ENCODE measurements around the gene PSMA6. TPM values are rescaled to one million over a fixed set of nuclear protein-coding genes. Genes with fewer than 3 reads are reported as not detected.

The PSMA6 gene
- total and polyA plus RNA-seq, 2 of the 13 experiments (the other 11 are each of a cell fraction or from before 2014, with no cell fraction given), result 525 to 1,109 TPM

GRCh38 chr14:35366521-35366976 lies 74.4 kb downstream of the PSMA6 start:
- peaks cover 61% of the 10 kb centered on the region for H3K4me1 ChIP-seq (ENCODE audit: insufficient read depth, low read length)
- H3K4me2 ChIP-seq (ENCODE audit: low read depth, low read length), result peak overlapping the region; percentile 66; the same call in 1 of the 2 replicates
- WGBS (ENCODE audit: low lambda C conversion rate), result 75% methylated on average over 7 of the region's 8 CpGs
- H3K9ac ChIP-seq (ENCODE audit: insufficient read depth, low read depth, low read length), result no peak overlapping the region
- no TSS peak for BruUV-seq (replicated peaks)
- no peak overlapping the region for H2AFZ ChIP-seq (ENCODE audit: low read length)
- DNase-seq (ENCODE audit: low spot score) (no peak), ATAC-seq (peak; percentile 2; the same call in 2 of the 3 replicates), FAIRE-seq (no peak)
- in situ Hi-C loops (cut with HindIII; ENCODE audit: extremely low pct_ligation_motif_present, low pct_unique_long_range_greater_than_20kb), result no loop called here
- H3K9me3 ChIP-seq (ENCODE audit: low read length), result peaks cover 11% of the 10 kb centered on the region
- H4K20me1 ChIP-seq (ENCODE audit: insufficient read depth, low read length), result no peaks in the 10 kb centered on the region
- 0 out of 5 replicates have a peak, but pooled peaks cover 0 to 6% of the 10 kb centered on the region in 2 experiments for H3K27me3 ChIP-seq (ENCODE audit: control insufficient read depth in 1 of 2, insufficient read depth in 2 of 2, low read length in 2 of 2)
- POLR2A ChIA-PET, result interaction anchor here (1.5 to 4.6 kb wide), 9 partner anchors 8 to 75 kb away, joined by 9 to 37 read pairs (median 17); partner anchors contain the start of gene PSMA6
- CTCF ChIA-PET (ENCODE audit: low intra/inter-chr PET ratio, low total read pairs), result no interaction called here
- H3K4me3 ChIP-seq (replicated peaks in 1 of 3; ENCODE audit: insufficient read depth in 1 of 3, low read depth in 2 of 3, low read length in 3 of 3), result peak overlapping the region in 1 of 3 experiments; percentile 49; a peak in 1 of 6 replicates
- H3K36me3 ChIP-seq (replicated peaks in 1 of 2; ENCODE audit: control insufficient read depth in 1 of 2, insufficient read depth in 2 of 2, low read length in 2 of 2), result no peaks in the 10 kb centered on the region
- no peaks in the 10 kb centered on the region for H3K79me2 ChIP-seq (ENCODE audit: insufficient read depth, low read length)
- H3K27ac ChIP-seq (ENCODE audit: extremely low read length, insufficient read depth, low read length), result no peak overlapping the region
- intact Hi-C loops (cut with micrococcal nuclease; ENCODE audit: unreplicated experiment), result loop anchor here (5.0 kb wide), 1 partner anchor 36 kb away; the partner anchor contains the start of gene NFKBIA
- TF ChIP-seq, protein P1, sequence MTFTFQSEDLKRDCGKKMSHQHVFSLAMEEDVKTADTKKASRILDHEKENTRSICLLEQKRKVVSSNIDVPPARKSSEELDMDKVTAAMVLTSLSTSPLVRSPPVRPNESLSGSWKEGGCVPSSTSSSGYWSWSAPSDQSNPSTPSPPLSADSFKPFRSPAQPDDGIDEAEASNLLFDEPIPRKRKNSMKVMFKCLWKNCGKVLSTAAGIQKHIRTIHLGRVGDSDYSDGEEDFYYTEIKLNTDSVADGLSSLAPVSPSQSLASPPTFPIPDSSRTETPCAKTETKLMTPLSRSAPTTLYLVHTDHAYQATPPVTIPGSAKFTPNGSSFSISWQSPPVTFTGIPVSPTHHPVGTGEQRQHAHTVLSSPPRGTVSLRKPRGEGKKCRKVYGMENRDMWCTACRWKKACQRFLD (CRISPR knock-in tag; IDR thresholded peaks at IDR 0.05; ENCODE audit: borderline replicate concordance), result 0 out of 2 replicates have a peak, but pooled peaks have one; percentile 13
- TF ChIP-seq ZNF629 (CRISPR knock-in tag; conservative IDR thresholded peaks at IDR 0.05), result peak; percentile 98
- TF ChIP-seq DNMT1 (CRISPR knock-in tag; IDR thresholded peaks at IDR 0.05), result 0 out of 2 replicates have a peak, but pooled peaks have one; percentile 12
- TF ChIP-seq, protein P2, sequence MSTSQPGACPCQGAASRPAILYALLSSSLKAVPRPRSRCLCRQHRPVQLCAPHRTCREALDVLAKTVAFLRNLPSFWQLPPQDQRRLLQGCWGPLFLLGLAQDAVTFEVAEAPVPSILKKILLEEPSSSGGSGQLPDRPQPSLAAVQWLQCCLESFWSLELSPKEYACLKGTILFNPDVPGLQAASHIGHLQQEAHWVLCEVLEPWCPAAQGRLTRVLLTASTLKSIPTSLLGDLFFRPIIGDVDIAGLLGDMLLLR (CRISPR knock-in tag; IDR thresholded peaks at IDR 0.05), result 0 out of 2 replicates have a peak, but pooled peaks have one; percentile 42
- peak; percentile 93 for TF ChIP-seq ZMYM3 (CRISPR knock-in tag; IDR thresholded peaks at IDR 0.05)
- peak; percentile 44 for TF ChIP-seq ZNF407 (CRISPR knock-in tag; IDR thresholded peaks at IDR 0.05; ENCODE audit: not compliant biosample characterization)
- TF ChIP-seq ZNF430 (CRISPR knock-in tag; IDR thresholded peaks at IDR 0.05), result 0 out of 2 replicates have a peak, but pooled peaks have one; percentile 8
- TF ChIP-seq ZNF615 (CRISPR knock-in tag; IDR thresholded peaks at IDR 0.05; ENCODE audit: borderline replicate concordance), result 0 out of 2 replicates have a peak, but pooled peaks have one; percentile 44
- no peak for TF ChIP-seq U2AF1 (optimal IDR thresholded peaks at IDR 0.05; ENCODE audit: low read depth, low read length)
- peak; percentile 73; the same call in 1 of the 2 replicates for TF ChIP-seq CHD4 (IDR thresholded peaks at IDR 0.05; ENCODE audit: borderline replicate concordance, low read length)
